K562 (cell line): ENCODE results near the gene AFF3. TPM values are rescaled to one million over a fixed set of nuclear protein-coding genes. Genes with fewer than 3 reads are reported as not detected.

Experiments
- CUX1 ChIP-seq: fragments of 200-800 bp; sonication (Bioruptor generic); IDR thresholded peaks from 2 replicates; pipeline ENCODE4 v1.6.1; 2016; ENCODE audit warnings: missing genetic modification characterization, missing compliant biosample characterization
- MCM2 ChIP-seq: fragments of 450-650 bp; IDR thresholded peaks from 2 replicates; pipeline ENCODE4 v1.6.1; 2017; ENCODE audit warnings: low read depth, mild to moderate bottlenecking
- PTTG1 ChIP-seq: fragments of 450-650 bp; IDR thresholded peaks from 2 replicates; pipeline ENCODE4 v1.6.1; 2016; ENCODE audit warnings: low read depth, mild to moderate bottlenecking, missing genetic modification characterization, missing compliant biosample characterization
- RFX1 ChIP-seq: fragments of 450-650 bp; IDR thresholded peaks from 2 replicates; pipeline ENCODE4 v1.6.1; 2016; ENCODE audit warnings: mild to moderate bottlenecking, moderate library complexity
- ZEB2 ChIP-seq: fragments of 450-650 bp; IDR thresholded peaks from 2 replicates; pipeline ENCODE4 v1.6.1; 2016
- ZNF277 ChIP-seq: fragments of 250-450 bp; sonication (Bioruptor Pico); IDR thresholded peaks from 2 replicates; pipeline ENCODE4 v1.8.0; 2022; ENCODE audit warnings: inconsistent platforms, mild to moderate bottlenecking, moderate library complexity, borderline replicate concordance
- polyA plus RNA-seq, 8 experiments: library from polyadenylated mRNA; depleted of rRNA in 4 of 8; stranded (reverse) in 5 of 8; unstranded in 3 of 8; fragments of >200 nt; fragmentation: Nextera tagmentation in 2 of 8; fragmentation: Illumina TruSeq in 1 of 8; extraction: Ambion mirVana in 2 of 8; extraction: Trizol in 1 of 8; gene quantifications; 2 replicates each; pipeline versions ENCODE4 v1.2.1 to v1.2.3, GENCODE V29; 2011 to 2014; ENCODE audit warnings: inconsistent platforms in 1 of 8, missing spikeins in 1 of 8
- total RNA-seq, 7 experiments: library from RNA; depleted of rRNA in 6 of 7; stranded (reverse); fragments of >200 nt in 6 of 7; fragmentation: Illumina TruSeq in 2 of 7; extraction: Trizol in 2 of 7; gene quantifications; 2 replicates each; pipeline versions ENCODE4 v1.2.1 to v1.2.3, GENCODE V29; 2011 to 2021; ENCODE audit warnings: low replicate concordance in 1 of 7

Gene AFF3
- total and polyA plus RNA-seq, 9 of the 15 experiments (the other 6 are each of a cell fraction or from before 2014, with no cell fraction given) = 0.02 to 0.11 TPM; not detected in 7

GRCh38 chr2:99675130-99675661 is 467.2 kb downstream of the AFF3 start (continued):
- no peak for TF ChIP-seq CUX1
- TF ChIP-seq ZEB2 = no peak
- TF ChIP-seq RFX1 = no peak
- TF ChIP-seq MCM2 = no peak
- TF ChIP-seq PTTG1 (tag) = no peak
- TF ChIP-seq ZNF277 (CRISPR knock-in tag) = no peak
